B cell (primary cell): Measurements from ENCODE around the gene ATXN1.

ENCODE experiments used
- CTCF ChIP-seq: fragments of 200-600 bp; IDR thresholded peaks from one replicate; pipeline ENCODE4 v1.8.0; 2022; ENCODE audit warnings: antibody characterized with exemption, mild to moderate bottlenecking
- EZH2 ChIP-seq: IDR thresholded peaks from 2 replicates; pipeline ENCODE4 v1.6.1; 2012; ENCODE audit warnings: borderline replicate concordance, low read depth, mild to moderate bottlenecking, moderate library complexity, low read length; ENCODE audit not compliant: insufficient read depth, poor library complexity, severe bottlenecking

GRCh38 chr6:16802071-16802470, 40.8 kb upstream of the ATXN1 start:
- TF ChIP-seq EZH2: no peak
- TF ChIP-seq CTCF: no peak
